GM18517 (cell line): ENCODE data around the gene PFN3.

Source experiments
- ATAC-seq: cut with Tn5 transposase; IDR thresholded peaks from one replicate; pipeline ENCODE4 v1.9.1; 2021; ENCODE audit warnings: mild to moderate bottlenecking, moderate library complexity; ENCODE audit not compliant: unreplicated experiment

PFN3 gene

GRCh38 chr5:177396807-177397206 lies 3.7 kb downstream of the PFN3 start:
- ATAC-seq = no peak

GRCh38 chr5:177396078-177396477 lies 4.4 kb downstream of the PFN3 start:
- ATAC-seq = no peak

GRCh38 chr5:177393990-177394389 lies 6.5 kb downstream of the PFN3 start:
- ATAC-seq = no peak

- no peak for ATAC-seq
Measured at GRCh38 chr5:177393206-177393765, 7.2 kb downstream of the PFN3 start.

GRCh38 chr5:177392765-177393164 lies 7.7 kb downstream of the PFN3 start:
- ATAC-seq = no peak

GRCh38 chr5:177390363-177391300 lies 9.8 kb downstream of the PFN3 start:
- peak; percentile 50 for ATAC-seq

- ATAC-seq = no peak
Measured at GRCh38 chr5:177389241-177390169, 11.0 kb downstream of the PFN3 start.

- ATAC-seq = no peak
Measured at GRCh38 chr5:177388521-177389052, 11.9 kb downstream of the PFN3 start.

- ATAC-seq = no peak
Measured at GRCh38 chr5:177387405-177387804, 13.1 kb downstream of the PFN3 start.

GRCh38 chr5:177386542-177386941 lies 13.9 kb downstream of the PFN3 start:
- ATAC-seq = no peak

GRCh38 chr5:177385720-177386119 lies 14.7 kb downstream of the PFN3 start:
- ATAC-seq = no peak

GRCh38 chr5:177384134-177384533 lies 16.3 kb downstream of the PFN3 start, which contains the start of gene SLC34A1:
TSS of gene SLC34A1 (plus strand) at chr5:177384434. CDS start at chr5:177385742, 1,308 bp downstream.
- no peak for ATAC-seq

GRCh38 chr5:177383181-177383580 lies 17.3 kb downstream of the PFN3 start:
- no peak for ATAC-seq

GRCh38 chr5:177382423-177383029 lies 17.9 kb downstream of the PFN3 start:
- no peak for ATAC-seq

- no peak for ATAC-seq
Measured at GRCh38 chr5:177380805-177381126, 19.7 kb downstream of the PFN3 start.

GRCh38 chr5:177378884-177379883 lies 21.3 kb downstream of the PFN3 start:
- ATAC-seq = no peak

- no peak for ATAC-seq
Measured at GRCh38 chr5:177377851-177378776, 22.3 kb downstream of the PFN3 start.

GRCh38 chr5:177376107-177376506 lies 24.4 kb downstream of the PFN3 start:
- ATAC-seq = no peak
